Measurements from ENCODE around the gene ELK3. TPM values are rescaled to one million over a fixed set of nuclear protein-coding genes. Genes with fewer than 3 reads are reported as not detected.

The ELK3 gene
- total and polyA plus RNA-seq, 2 of the 13 experiments (the other 11 are each of a cell fraction or from before 2014, with no cell fraction given), result 2.9 to 3.2 TPM

DNA sequence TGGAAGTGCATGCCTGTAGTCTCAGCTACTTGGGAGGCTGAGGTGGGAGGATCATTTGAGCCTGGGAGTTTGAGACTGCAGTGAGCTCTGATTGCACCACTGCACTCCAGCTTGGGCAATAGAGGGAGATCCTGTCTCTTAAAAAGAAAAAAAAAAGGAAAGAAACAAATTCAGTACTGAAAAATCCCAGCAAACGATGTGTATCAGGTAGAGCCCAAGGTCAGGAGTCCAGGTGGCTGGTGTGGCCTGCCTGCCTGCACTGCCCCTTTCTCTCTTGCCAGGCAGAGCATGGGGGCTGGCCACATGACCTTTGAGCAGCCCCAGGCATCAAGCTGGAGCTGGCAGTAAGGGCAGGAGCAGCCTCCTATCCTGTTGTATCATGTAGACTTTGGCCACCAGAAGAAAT lies 31.8 kb downstream of the ELK3 start (continued):
- TF ChIP-seq ZKSCAN1 (IDR thresholded peaks at IDR 0.05; ENCODE audit: low read length), result no peak
- TF ChIP-seq CEBPB (IDR thresholded peaks at IDR 0.05; ENCODE audit: borderline replicate concordance, low read depth, low read length), result peak; percentile 74; the same call in 1 of the 2 replicates
- TF ChIP-seq NONO (IDR thresholded peaks at IDR 0.05), result no peak
- no peak for TF ChIP-seq NONO (CRISPR knock-in tag; conservative IDR thresholded peaks at IDR 0.05)
- TF ChIP-seq RNF2 (conservative IDR thresholded peaks at IDR 0.05; ENCODE audit: low read depth), result no peak
- TF ChIP-seq ZNF180 (CRISPR knock-in tag; IDR thresholded peaks at IDR 0.05; ENCODE audit: borderline replicate concordance, low read depth), result no peak
- TF ChIP-seq, protein P1, sequence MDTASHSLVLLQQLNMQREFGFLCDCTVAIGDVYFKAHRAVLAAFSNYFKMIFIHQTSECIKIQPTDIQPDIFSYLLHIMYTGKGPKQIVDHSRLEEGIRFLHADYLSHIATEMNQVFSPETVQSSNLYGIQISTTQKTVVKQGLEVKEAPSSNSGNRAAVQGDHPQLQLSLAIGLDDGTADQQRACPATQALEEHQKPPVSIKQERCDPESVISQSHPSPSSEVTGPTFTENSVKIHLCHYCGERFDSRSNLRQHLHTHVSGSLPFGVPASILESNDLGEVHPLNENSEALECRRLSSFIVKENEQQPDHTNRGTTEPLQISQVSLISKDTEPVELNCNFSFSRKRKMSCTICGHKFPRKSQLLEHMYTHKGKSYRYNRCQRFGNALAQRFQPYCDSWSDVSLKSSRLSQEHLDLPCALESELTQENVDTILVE (CRISPR knock-in tag; IDR thresholded peaks at IDR 0.05), result no peak
- TF ChIP-seq, protein P2, sequence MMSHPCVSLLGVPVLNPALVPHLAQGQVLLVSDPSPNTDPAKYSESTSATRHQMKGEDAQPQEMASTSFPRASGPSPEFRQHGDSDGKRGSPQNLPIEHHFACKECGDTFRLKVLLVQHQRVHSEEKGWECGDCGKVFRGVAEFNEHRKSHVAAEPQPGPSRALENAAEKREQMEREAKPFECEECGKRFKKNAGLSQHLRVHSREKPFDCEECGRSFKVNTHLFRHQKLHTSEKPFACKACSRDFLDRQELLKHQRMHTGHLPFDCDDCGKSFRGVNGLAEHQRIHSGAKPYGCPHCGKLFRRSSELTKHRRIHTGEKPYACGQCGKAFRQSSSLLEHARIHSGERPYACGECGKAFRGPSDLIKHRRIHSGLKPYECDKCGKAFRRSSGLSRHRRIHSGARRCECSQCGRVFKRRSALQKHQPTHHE (CRISPR knock-in tag; IDR thresholded peaks at IDR 0.05; ENCODE audit: borderline replicate concordance), result no peak
- TF ChIP-seq NPAS2 (CRISPR knock-in tag; IDR thresholded peaks at IDR 0.05; ENCODE audit: borderline replicate concordance), result no peak
- TF ChIP-seq, protein P3, sequence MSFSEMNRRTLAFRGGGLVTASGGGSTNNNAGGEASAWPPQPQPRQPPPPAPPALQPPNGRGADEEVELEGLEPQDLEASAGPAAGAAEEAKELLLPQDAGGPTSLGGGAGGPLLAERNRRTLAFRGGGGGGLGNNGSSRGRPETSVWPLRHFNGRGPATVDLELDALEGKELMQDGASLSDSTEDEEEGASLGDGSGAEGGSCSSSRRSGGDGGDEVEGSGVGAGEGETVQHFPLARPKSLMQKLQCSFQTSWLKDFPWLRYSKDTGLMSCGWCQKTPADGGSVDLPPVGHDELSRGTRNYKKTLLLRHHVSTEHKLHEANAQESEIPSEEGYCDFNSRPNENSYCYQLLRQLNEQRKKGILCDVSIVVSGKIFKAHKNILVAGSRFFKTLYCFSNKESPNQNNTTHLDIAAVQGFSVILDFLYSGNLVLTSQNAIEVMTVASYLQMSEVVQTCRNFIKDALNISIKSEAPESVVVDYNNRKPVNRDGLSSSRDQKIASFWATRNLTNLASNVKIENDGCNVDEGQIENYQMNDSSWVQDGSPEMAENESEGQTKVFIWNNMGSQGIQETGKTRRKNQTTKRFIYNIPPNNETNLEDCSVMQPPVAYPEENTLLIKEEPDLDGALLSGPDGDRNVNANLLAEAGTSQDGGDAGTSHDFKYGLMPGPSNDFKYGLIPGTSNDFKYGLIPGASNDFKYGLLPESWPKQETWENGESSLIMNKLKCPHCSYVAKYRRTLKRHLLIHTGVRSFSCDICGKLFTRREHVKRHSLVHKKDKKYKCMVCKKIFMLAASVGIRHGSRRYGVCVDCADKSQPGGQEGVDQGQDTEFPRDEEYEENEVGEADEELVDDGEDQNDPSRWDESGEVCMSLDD (CRISPR knock-in tag; IDR thresholded peaks at IDR 0.05; ENCODE audit: borderline replicate concordance), result no peak
- TF ChIP-seq ZBTB20 (CRISPR knock-in tag; IDR thresholded peaks at IDR 0.05; ENCODE audit: borderline replicate concordance, low read depth), result no peak
- TF ChIP-seq, protein P4, sequence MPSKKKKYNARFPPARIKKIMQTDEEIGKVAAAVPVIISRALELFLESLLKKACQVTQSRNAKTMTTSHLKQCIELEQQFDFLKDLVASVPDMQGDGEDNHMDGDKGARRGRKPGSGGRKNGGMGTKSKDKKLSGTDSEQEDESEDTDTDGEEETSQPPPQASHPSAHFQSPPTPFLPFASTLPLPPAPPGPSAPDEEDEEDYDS (CRISPR knock-in tag; IDR thresholded peaks at IDR 0.05), result no peak
- TF ChIP-seq HMG20B (CRISPR knock-in tag; conservative IDR thresholded peaks at IDR 0.05), result 0 out of 2 replicates have a peak, but pooled peaks have one; percentile 11
- no peak for TF ChIP-seq PAWR (CRISPR knock-in tag; IDR thresholded peaks at IDR 0.05; ENCODE audit: borderline replicate concordance)
- no peak for TF ChIP-seq HIVEP1 (CRISPR knock-in tag; IDR thresholded peaks at IDR 0.05)
- no peak for TF ChIP-seq TCF7L2 (IDR thresholded peaks at IDR 0.05; ENCODE audit: low read depth, low read length)
- no peak for TF ChIP-seq ZNF530 (CRISPR knock-in tag; IDR thresholded peaks at IDR 0.05; ENCODE audit: low read depth)
- TF ChIP-seq RORA (CRISPR knock-in tag; IDR thresholded peaks at IDR 0.05), result no peak
- TF ChIP-seq NR2F1 (CRISPR knock-in tag; IDR thresholded peaks at IDR 0.05), result peak; percentile 30 to 47; a peak in 2 of 4 replicates
- no peak for TF ChIP-seq SAFB2 (CRISPR knock-in tag; IDR thresholded peaks at IDR 0.05; ENCODE audit: borderline replicate concordance, low read depth)
- TF ChIP-seq, protein P5, sequence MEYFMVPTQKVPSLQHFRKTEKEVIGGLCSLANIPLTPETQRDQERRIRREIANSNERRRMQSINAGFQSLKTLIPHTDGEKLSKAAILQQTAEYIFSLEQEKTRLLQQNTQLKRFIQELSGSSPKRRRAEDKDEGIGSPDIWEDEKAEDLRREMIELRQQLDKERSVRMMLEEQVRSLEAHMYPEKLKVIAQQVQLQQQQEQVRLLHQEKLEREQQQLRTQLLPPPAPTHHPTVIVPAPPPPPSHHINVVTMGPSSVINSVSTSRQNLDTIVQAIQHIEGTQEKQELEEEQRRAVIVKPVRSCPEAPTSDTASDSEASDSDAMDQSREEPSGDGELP (IDR thresholded peaks at IDR 0.05; ENCODE audit: borderline replicate concordance, low read depth), result peak; percentile 50; the same call in 1 of the 2 replicates

Measured in HepG2 (cell line).